22Rv1 (cell line): ENCODE measurements around the gene KMT2B.

Experiments used
- H3K27ac ChIP-seq: fragments of 450-650 bp; 2 replicates; pipeline ENCODE4 v1.5.1; 2017
- ZFX ChIP-seq: fragments of 450-650 bp; IDR thresholded peaks from 2 replicates; pipeline ENCODE4 v1.6.1; 2017; ENCODE audit warnings: antibody characterized with exemption, borderline replicate concordance
- TF ChIP-seq, protein P1 (sequence below): fragments of 450-650 bp; IDR thresholded peaks from 2 replicates; pipeline ENCODE4 v1.5.1; 2017; ENCODE audit warnings: mild to moderate bottlenecking

KMT2B gene

DNA sequence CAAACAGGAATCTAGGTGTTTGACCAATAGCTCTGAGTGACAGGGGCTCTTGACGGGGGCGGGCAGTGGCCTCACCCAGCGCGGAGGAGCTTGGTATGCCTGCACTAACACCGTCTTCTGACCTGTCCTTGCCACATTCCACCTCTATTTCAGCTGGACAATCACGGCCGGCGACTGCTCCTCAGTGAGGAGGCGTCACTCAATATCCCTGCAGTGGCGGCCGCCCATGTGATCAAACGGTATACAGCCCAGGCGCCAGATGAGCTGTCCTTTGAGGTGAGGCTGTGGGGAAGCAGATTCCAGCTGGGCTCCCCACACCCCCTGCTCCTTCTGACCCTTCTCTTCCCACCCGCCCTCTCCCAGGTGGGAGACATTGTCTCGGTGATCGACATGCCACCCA is 62.3 kb downstream of the KMT2B start:
- no peak for TF ChIP-seq ZFX
- TF ChIP-seq, protein P1, sequence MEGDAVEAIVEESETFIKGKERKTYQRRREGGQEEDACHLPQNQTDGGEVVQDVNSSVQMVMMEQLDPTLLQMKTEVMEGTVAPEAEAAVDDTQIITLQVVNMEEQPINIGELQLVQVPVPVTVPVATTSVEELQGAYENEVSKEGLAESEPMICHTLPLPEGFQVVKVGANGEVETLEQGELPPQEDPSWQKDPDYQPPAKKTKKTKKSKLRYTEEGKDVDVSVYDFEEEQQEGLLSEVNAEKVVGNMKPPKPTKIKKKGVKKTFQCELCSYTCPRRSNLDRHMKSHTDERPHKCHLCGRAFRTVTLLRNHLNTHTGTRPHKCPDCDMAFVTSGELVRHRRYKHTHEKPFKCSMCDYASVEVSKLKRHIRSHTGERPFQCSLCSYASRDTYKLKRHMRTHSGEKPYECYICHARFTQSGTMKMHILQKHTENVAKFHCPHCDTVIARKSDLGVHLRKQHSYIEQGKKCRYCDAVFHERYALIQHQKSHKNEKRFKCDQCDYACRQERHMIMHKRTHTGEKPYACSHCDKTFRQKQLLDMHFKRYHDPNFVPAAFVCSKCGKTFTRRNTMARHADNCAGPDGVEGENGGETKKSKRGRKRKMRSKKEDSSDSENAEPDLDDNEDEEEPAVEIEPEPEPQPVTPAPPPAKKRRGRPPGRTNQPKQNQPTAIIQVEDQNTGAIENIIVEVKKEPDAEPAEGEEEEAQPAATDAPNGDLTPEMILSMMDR: no peak
- no peak overlapping the region for H3K27ac ChIP-seq

DNA sequence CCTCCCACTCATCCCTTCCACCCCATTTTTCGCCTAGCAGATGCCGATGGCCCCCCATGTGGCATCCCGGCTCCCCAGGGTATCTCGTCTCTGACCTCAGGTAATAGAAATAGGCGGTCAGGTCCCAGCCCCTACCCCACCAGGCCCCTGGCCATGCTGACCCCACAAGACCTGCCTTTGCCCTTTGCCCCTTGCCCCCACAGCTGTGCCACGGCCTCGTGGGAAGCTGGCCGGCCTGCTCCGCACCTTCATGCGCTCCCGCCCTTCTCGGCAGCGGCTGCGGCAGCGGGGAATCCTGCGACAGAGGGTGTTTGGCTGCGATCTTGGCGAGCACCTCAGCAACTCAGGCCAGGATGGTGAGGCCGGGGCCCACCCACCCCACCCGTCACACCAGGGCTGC is 62.9 kb downstream of the KMT2B start:
- H3K27ac ChIP-seq: no peak overlapping the region
- no peak for TF ChIP-seq ZFX
- TF ChIP-seq, protein P1: no peak

DNA sequence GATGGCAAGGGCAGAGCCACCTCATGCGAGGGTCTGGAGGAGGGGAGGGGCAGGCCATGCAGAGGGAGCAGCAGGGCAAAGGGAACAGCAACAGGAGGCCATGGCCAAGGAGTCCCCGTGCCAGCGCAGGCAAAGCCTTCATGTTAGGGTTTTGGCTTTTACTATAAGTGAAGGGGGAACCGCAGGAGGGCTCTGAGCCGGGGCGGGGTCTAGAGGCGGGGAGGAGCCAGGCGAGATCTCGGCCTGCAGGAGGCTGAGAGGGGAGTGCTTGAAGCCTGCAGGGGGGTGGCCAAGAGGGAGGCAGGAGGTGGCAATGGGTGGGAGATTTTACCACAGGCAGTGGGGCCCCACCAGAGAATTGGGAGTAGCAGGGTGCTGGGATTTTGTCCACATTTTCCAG is 63.8 kb downstream of the KMT2B start:
- no peak for TF ChIP-seq ZFX
- TF ChIP-seq, protein P1: no peak
- no peak overlapping the region for H3K27ac ChIP-seq

DNA sequence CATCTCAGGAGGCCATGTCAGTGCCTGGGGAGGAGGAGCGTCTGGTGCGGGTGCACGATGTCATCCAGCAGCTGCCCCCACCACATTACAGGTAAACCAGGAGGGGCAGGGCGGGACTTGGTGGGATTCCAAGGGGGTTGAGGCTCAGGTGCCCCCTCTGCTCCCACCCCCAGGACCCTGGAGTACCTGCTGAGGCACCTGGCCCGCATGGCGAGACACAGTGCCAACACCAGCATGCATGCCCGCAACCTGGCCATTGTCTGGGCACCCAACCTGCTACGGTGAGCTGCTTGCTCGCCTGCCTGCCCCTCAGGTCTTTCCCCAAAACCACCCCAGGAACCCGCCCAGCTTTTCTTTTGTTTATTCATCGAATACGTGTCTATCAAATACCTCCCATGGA is 64.8 kb downstream of the KMT2B start:
- TF ChIP-seq, protein P1: no peak
- no peak for TF ChIP-seq ZFX
- H3K27ac ChIP-seq: no peak overlapping the region

DNA sequence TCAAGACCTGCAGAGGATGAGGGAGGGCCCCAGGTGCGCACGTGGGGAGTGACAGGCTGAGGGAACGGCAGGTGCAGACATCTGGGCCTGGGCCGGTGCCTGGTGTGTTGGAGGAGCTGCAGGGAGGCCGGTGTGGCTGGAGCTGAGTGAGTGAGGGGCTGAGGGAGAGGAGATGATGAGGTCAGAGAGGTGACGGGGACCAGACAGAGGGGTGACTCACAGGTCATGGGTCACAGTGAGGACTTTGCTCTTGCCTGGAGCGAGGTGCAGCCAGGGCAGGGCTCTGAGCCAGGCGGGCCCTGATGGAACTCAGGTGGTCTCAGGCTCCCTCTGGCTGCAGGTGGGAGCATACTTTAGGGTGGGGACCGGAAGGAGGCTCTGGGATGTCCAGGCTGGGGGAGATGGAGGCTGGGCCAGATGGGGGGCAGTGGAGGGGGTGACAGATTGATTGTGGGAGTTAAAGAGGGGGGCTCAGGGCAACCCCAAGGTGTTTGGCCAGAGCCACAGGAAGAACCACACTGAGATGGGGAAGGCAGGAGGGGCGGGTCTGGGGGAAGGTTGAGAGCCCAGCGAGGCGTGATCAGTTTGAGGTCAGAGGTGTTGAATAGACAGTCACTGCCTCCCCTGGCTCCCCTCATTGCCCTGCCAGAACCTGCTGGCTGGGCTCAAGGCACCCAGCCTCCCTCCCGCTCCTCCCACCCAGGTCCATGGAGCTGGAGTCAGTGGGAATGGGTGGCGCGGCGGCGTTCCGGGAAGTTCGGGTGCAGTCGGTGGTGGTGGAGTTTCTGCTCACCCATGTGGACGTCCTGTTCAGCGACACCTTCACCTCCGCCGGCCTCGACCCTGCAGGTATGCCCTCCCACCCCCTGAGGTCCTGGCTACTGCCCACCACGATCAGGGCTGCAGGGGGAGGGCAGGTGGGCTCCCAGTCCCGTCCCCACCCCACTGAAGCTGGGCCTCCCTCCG is 65.9 kb downstream of the KMT2B start:
- TF ChIP-seq, protein P1: no peak
- H3K27ac ChIP-seq: no peak overlapping the region

DNA sequence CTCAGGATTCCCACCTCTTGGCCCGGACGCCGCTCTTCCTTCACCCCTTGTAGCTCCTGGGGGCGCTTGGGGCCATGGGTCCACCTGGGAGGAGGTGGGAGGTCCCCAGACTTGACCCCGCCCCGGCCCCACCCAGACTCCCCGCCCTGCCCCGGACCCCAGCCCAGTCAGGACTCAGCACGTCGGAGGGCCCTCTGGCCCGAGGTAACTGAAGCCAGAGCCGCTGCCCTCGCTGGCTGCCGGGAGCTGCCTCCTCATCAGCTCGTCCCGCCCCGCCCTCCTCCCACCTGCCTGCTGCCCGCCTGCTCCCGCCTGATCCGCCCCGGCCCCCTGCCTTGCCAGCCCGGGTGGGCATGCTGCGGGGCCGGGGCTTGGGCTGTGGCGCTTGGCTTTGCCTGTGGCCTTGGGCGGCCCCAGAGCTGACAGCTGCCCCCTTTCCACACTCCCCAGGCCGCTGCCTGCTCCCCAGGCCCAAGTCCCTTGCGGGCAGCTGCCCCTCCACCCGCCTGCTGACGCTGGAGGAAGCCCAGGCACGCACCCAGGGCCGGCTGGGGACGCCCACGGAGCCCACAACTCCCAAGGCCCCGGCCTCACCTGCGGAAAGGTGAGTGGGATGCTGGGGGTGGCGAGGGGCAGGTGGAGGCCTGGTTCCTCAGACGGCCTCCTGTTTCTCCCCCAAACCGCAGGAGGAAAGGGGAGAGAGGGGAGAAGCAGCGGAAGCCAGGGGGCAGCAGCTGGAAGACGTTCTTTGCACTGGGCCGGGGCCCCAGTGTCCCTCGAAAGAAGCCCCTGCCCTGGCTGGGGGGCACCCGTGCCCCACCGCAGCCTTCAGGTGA is 66.9 kb downstream of the KMT2B start:
- H3K27ac ChIP-seq: no peak overlapping the region
- TF ChIP-seq, protein P1: no peak
- TF ChIP-seq ZFX: no peak

DNA sequence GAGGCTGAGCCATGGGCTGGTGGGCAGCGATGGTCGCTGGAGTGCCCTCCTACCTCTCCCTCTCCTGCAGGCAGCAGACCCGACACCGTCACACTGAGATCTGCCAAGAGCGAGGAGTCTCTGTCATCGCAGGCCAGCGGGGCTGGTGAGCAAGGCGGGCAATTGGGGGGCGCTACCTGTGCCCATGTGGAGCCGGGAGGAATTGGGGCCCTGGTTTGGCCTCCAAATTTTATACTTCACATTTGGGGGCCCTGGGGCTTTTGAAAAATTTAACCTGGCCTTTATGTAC is 67.5 kb downstream of the KMT2B start:
- TF ChIP-seq ZFX: no peak
- TF ChIP-seq, protein P1: no peak
- H3K27ac ChIP-seq: no peak overlapping the region
